Measurements from ENCODE around the gene RGS9. TPM values are rescaled to one million over a fixed set of nuclear protein-coding genes. Genes with fewer than 3 reads are reported as not detected.

The RGS9 gene
- total RNA-seq (2022; extraction: Qiagen RNA extraction; ENCODE audit: low read depth), result 6.2 to 7.1 TPM (median 6.7 TPM) in 5 replicates

GRCh38 chr17:65137021-65137939, at the start of gene RGS9:
Gene RGS9 (plus strand): TSS chr17:65137370. CDS start chr17:65137541, 171 bp downstream.

Other genes starting within 250 kb of the RGS9 start
- 1.8 to 2.9 TPM (median 2.6 TPM) in 5 replicates for gene LRRC37A3, start 217.9 kb upstream of the RGS9 start, total RNA-seq (2022; extraction: Qiagen RNA extraction; ENCODE audit: low read depth)
- gene GNA13, start 80.6 kb upstream of the RGS9 start, total RNA-seq (2022; extraction: Qiagen RNA extraction; ENCODE audit: low read depth), result 35.7 to 42.6 TPM (median 37.4 TPM) in 5 replicates